Stimulated activated memory B cell treated with anti-CD40 and anti-IgM and Interleukin-4, amounts not matched to agents 10 μg/mL and 1 μg/mL and 100 μg/mL, for 72 hours (primary cell): ENCODE measurements around the gene NF1.
"Not testable (repeated sequence)": the region's sequence is repeated elsewhere in the genome, so short reads cannot be mapped to it uniquely, and the experiment has no call there.

Experiments used
- ATAC-seq: fragments of 150-1000 bp; cut with Tn5 transposase; 2 replicates; pipeline ENCODE4 v1.10.0; 2021
- H3K27ac Mint-ChIP-seq: one replicate; pipeline ENCODE4 v1.8.0; 2022; ENCODE audit warnings: mild to moderate bottlenecking, mixed read lengths
- H3K27me3 Mint-ChIP-seq: one replicate; pipeline ENCODE4 v1.8.0; 2022; ENCODE audit warnings: mixed read lengths
- H3K36me3 Mint-ChIP-seq: one replicate; pipeline ENCODE4 v1.8.0; 2022; ENCODE audit warnings: mixed read lengths
- H3K4me1 Mint-ChIP-seq: one replicate; pipeline ENCODE4 v1.8.0; 2022; ENCODE audit warnings: mixed read lengths
- H3K4me3 Mint-ChIP-seq: one replicate; pipeline ENCODE4 v1.8.0; 2022; ENCODE audit warnings: mild to moderate bottlenecking, moderate library complexity, mixed read lengths
- H3K9me3 Mint-ChIP-seq: one replicate; pipeline ENCODE4 v1.8.0; 2022; ENCODE audit warnings: mixed read lengths

The NF1 gene

DNA sequence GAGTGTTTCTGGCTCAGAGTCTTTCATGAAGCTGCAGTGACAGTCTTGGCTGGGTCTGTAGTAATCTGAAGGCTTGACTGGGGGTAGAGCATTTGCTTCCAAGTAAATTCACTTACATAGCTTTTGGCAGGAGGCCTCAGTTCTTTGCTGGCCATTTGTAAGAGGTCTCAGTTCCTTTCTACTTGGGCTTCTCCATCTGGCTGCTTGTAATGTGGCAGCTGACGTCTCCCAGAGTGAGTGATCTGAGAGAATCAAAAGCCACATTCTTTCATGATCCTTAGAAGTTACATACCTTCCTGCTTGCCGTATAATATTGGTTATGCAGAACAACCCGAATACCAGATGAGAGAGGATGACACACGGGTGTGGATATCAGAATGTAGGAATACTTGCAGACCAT lies 39.8 kb downstream of the NF1 start:
- Mint-ChIP-seq H3K9me3 (no peaks in the 10 kb centered on the region), H3K36me3 (peaks cover 39% of the 10 kb centered on the region), H3K27me3 (no peaks in the 10 kb centered on the region), H3K27ac (no peak overlapping the region), H3K4me3 (no peak overlapping the region), H3K4me1 (peaks cover 14% of the 10 kb centered on the region)
- no peak for ATAC-seq

DNA sequence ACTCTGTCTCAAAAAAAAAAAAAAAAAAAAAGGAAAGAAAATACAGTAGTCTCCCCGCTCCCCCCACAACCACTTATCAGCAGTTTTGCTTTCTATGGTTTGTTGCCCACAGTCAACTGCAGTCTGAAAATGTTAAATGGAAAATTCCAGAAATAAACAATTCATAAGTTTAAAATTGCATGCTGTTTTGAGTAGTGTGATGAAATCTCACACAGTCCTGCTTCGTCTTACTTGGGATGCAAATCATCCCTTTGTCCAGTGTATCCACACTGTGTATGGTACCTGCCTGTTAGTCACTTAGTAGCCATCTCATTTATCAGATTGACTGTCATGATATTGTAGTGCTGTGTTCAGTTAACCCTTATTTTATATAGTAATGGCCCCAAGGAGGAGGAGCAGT lies 41.5 kb downstream of the NF1 start:
- H3K9me3 Mint-ChIP-seq: no peaks in the 10 kb centered on the region
- peaks cover 6% of the 10 kb centered on the region for H3K4me1 Mint-ChIP-seq
- ATAC-seq: no peak
- peaks cover 32% of the 10 kb centered on the region for H3K36me3 Mint-ChIP-seq
- H3K27me3 Mint-ChIP-seq: no peaks in the 10 kb centered on the region
- no peak overlapping the region for H3K4me3 Mint-ChIP-seq
- no peak overlapping the region for H3K27ac Mint-ChIP-seq

DNA sequence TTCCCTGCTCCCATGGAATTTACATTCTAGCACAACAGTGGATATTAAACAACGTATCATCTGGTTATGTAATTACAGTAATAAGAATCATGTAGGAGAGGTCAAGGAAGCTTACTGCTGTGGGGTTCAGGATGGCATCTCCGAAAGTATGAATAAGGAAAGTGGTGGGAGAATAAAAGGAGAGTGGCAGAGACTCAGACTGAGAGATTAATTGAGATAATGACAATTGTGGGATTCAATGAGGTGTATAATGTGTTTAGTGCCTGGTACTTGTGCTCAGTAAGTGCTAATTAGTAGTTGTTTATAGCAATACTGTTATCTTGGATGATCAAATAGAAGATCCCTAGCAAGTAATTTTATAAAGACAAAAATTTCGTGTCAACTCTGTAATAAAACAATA lies 45.3 kb downstream of the NF1 start:
- no peak overlapping the region for H3K27ac Mint-ChIP-seq

DNA sequence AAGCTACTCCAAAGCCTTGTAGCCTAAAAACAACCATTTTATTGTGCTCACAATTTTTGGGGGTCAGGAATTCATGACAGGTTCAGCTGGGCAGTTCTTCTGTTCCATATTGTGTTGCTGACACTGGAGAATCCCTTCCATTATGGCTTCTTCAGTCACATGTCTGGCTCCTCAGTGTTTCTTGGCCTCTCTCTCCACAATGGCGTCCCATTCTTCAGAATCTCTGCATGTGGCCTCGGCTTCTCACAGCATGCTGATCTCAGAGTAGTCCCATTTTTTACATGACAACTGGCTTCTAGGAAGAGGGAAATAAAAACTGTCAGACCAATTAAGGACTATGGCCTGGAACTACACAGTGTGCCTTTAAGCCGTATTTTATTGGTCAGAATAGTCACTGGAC lies 49.7 kb downstream of the NF1 start:
- ATAC-seq: no peak

More for the DNA sequence above, 45.3 kb downstream of the NF1 start:
- Mint-ChIP-seq H3K4me3 (no peak overlapping the region), H3K27me3 (no peaks in the 10 kb centered on the region), H3K36me3 (peaks cover 29% of the 10 kb centered on the region), H3K9me3 (no peaks in the 10 kb centered on the region), H3K4me1 (peaks cover 6% of the 10 kb centered on the region)
- ATAC-seq: no peak

DNA sequence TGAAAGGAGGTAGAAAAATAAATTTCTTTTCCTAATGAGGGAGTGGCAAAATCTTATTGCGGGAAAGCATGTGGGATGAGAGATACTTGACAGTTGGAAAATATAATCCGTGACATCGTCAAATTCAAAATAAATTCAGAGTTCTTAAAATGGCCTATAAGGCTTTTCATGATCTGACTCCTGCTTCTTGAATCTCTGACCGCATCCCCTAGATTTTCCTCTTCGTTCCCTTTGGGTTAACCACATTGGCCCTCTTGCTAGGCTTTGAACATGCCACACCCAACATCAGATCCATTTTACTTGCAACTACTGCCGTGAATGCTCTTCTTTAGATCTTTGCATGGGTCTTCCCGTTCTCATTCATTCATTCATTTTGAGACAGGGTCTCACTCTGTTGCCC lies 50.1 kb downstream of the NF1 start:
- H3K4me3 Mint-ChIP-seq: no peak overlapping the region
- H3K9me3 Mint-ChIP-seq: no peaks in the 10 kb centered on the region
- no peaks in the 10 kb centered on the region for H3K27me3 Mint-ChIP-seq
- H3K27ac Mint-ChIP-seq: no peak overlapping the region
- ATAC-seq: no peak
- no peaks in the 10 kb centered on the region for H3K36me3 Mint-ChIP-seq
- H3K4me1 Mint-ChIP-seq: no peaks in the 10 kb centered on the region

More for the DNA sequence above, 49.7 kb downstream of the NF1 start:
- no peaks in the 10 kb centered on the region for H3K27me3 Mint-ChIP-seq
- no peaks in the 10 kb centered on the region for H3K36me3 Mint-ChIP-seq
- H3K9me3 Mint-ChIP-seq: no peaks in the 10 kb centered on the region
- H3K27ac Mint-ChIP-seq: no peak overlapping the region
- H3K4me3 Mint-ChIP-seq: no peak overlapping the region
- no peaks in the 10 kb centered on the region for H3K4me1 Mint-ChIP-seq

DNA sequence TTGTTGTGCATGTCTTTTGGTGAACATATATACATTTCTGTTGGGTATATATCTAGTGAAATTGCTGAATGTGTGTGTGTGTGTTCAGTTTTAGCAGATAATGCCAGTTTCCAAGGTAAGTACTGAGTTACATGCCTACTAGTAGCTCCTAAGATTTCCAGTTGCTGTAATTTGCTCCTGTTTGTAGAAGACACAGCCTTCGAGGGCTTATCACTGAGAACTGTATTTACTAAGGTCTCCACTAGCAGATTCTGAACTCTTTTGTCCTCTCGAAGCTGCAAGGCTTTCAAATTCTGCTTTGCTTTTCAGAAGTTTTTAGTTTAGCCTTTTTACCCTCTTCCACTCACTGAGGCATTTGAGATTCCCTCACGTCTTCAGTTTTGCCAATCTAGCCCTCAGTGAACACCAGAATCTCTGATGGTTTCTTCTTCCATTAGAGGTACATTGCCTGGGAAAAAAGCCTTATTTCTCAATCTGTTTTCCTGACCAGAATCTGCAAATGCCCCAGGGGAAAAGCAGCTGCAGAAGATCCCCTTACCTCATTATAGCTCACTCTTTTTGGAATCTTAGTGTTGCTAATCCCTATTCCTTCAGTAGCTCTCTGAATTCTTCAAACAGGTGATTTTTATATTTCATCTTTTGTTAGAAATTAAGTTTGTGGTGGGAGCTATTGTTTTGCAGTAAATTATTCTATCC lies 52.9 kb downstream of the NF1 start:
- Mint-ChIP-seq H3K36me3 (peaks cover 6% of the 10 kb centered on the region), H3K9me3 (peaks cover 4% of the 10 kb centered on the region)
- ATAC-seq: no peak

DNA sequence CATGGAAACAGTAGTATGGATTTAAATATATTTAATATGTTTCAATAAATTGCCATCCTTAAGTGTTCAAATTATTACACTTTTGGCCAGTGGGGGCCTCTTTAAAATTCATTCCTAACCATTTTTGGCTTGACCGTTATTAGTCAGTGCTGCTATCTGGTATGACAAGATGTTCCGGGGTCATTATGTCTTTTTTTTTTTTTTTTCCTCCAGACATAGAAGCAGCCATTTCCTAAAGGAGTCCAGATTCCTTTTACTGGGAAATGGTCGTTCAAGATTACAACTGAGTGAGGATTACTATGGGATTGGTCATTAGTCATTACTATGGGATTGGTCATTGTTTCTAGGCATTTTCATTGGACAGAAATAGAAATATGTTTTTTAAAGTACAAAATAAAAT lies 53.4 kb downstream of the NF1 start:
- H3K4me3 Mint-ChIP-seq: no peak overlapping the region
- H3K9me3 Mint-ChIP-seq: peaks cover 7% of the 10 kb centered on the region
- no peak for ATAC-seq
- peaks cover 9% of the 10 kb centered on the region for H3K36me3 Mint-ChIP-seq
- no peak overlapping the region for H3K27ac Mint-ChIP-seq
- no peaks in the 10 kb centered on the region for H3K4me1 Mint-ChIP-seq
- no peaks in the 10 kb centered on the region for H3K27me3 Mint-ChIP-seq

More for the DNA sequence above, 52.9 kb downstream of the NF1 start:
- no peaks in the 10 kb centered on the region for H3K4me1 Mint-ChIP-seq
- H3K4me3 Mint-ChIP-seq: no peak overlapping the region
- no peak overlapping the region for H3K27ac Mint-ChIP-seq
- no peaks in the 10 kb centered on the region for H3K27me3 Mint-ChIP-seq

DNA sequence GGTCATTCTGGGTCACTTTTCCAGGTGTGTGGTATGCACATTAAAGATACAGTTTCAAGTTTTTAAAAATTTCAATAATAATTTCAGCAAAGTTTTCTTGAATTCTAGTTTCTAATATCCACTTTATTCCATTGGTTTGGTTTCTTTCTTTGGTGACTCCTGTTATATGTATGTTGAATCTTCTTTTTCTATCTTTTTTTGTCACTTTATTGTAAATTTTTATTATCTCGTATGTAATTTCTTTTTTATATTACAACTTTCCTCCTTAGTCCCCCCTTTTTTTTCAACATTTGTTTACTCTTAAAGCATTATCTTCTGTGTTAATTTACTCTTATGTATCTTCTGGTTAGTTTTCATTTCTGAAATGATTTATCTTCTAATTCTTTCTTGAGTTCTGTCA lies 57.5 kb downstream of the NF1 start:
- Mint-ChIP-seq H3K27ac (no peak overlapping the region), H3K4me1 (no peaks in the 10 kb centered on the region), H3K27me3 (no peaks in the 10 kb centered on the region), H3K36me3 (peaks cover 28% of the 10 kb centered on the region), H3K4me3 (no peak overlapping the region), H3K9me3 (peaks cover 7% of the 10 kb centered on the region)
- ATAC-seq: no peak

DNA sequence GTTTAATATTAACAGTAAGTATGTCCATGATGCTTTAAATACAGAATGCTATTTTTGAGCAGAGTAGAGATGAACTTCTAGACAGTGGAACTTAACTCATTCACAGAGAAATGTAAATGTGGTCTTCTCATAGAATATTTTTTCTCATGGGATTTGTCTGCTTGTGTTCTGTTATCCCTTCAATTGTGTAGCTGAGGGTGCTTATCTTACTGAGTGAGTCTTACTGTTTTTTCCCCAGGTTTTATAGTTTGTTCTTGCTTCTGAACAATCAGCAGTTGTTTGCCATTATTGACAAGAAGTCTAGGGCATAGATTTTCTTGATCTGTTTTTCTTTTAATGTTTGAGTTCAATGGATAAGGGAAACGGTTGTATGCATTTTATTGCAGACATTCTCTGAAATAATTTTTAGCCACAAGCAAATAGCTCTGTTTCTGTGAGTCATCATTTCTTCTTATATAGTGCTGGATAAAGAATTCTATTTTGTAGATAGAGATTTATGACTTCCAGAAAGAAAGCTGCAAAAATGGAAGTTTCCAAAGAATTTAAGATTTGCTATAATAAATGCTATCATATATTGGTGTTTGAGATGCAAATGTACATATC lies 60.5 kb downstream of the NF1 start:
- no peak for ATAC-seq
- H3K9me3 Mint-ChIP-seq: peaks cover 7% of the 10 kb centered on the region
- no peak overlapping the region for H3K27ac Mint-ChIP-seq
- H3K27me3 Mint-ChIP-seq: no peaks in the 10 kb centered on the region
- H3K4me1 Mint-ChIP-seq: no peaks in the 10 kb centered on the region
- no peak overlapping the region for H3K4me3 Mint-ChIP-seq
- H3K36me3 Mint-ChIP-seq: peaks cover 47% of the 10 kb centered on the region

DNA sequence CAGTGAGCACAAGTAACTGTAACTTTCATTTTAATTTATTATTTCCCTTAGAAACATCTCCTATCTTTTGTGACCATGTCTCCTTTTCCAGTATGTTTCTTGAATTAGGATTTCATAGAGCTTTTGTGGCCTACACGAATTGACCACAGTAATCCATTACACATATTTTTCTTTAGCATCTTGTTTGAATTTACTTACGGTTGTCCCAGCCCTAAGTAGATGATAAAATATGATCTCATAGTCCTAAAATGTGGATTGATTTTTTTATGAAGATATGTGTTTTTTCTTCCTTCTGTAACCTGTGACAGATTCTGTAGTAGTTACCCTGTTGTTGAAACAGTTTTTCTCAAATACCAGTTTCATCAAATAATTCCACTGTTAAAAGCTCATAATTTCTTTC lies 61.5 kb downstream of the NF1 start:
- Mint-ChIP-seq H3K36me3 (peaks cover 50% of the 10 kb centered on the region), H3K27ac (no peak overlapping the region), H3K4me3 (no peak overlapping the region), H3K9me3 (peaks cover 7% of the 10 kb centered on the region), H3K27me3 (no peaks in the 10 kb centered on the region), H3K4me1 (no peaks in the 10 kb centered on the region)
- ATAC-seq: no peak

DNA sequence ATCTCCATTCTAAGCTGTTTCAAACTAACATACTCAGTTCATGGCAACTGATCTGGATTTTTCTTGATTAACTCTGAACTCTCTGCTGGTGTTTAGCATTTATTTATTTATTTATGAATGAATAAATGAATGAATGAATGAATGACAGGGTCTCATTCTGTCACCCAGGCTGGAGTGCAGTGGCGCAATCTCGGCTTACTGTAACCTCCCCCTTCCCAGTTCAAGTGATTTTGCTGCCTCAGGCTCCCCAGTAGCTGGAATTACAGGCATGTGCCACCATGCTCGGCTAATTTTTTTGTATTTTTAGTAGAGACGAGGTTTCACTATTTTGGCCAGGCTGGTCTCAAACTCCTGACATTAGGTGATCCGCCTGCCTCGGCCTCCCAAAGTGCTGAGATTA lies 62.1 kb downstream of the NF1 start:
- ATAC-seq, H3K9me3 Mint-ChIP-seq, H3K27me3 Mint-ChIP-seq, H3K4me3 Mint-ChIP-seq, H3K27ac Mint-ChIP-seq, H3K4me1 Mint-ChIP-seq: not testable (repeated sequence)
- peaks cover 50% of the 10 kb centered on the region for H3K36me3 Mint-ChIP-seq

DNA sequence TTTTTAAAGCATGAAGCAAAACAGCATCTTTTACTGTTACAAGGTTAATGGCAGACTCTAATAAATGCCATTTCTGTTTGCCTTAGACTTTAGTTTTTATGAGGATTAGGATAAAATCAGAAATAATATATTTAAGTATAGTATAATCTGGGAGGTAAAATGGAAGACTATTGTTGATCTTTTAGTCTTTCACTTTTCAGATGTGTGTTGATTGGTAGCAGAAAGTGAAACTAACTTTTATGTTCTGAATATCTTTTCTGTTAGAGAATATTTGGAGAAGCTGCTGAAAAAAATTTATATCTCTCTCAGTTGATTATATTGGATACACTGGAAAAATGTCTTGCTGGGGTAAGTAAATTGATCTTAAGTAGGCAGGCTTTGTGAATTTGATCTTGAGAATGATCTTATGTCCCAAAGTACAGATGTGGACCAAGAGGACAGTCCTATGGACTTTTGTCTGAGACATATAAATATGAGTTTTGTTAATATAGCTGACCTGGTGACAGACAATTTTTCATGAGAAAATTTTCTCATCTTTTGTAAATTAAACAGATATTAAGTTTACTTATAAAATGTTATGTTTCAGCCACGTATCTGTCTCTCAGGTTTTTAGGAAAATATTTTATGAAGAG lies 64.1 kb downstream of the NF1 start:
- H3K36me3 Mint-ChIP-seq: peaks cover 47% of the 10 kb centered on the region
- no peak overlapping the region for H3K4me3 Mint-ChIP-seq
- no peaks in the 10 kb centered on the region for H3K27me3 Mint-ChIP-seq
- ATAC-seq: no peak
- H3K27ac Mint-ChIP-seq: no peak overlapping the region
- no peaks in the 10 kb centered on the region for H3K4me1 Mint-ChIP-seq
- H3K9me3 Mint-ChIP-seq: no peaks in the 10 kb centered on the region

DNA sequence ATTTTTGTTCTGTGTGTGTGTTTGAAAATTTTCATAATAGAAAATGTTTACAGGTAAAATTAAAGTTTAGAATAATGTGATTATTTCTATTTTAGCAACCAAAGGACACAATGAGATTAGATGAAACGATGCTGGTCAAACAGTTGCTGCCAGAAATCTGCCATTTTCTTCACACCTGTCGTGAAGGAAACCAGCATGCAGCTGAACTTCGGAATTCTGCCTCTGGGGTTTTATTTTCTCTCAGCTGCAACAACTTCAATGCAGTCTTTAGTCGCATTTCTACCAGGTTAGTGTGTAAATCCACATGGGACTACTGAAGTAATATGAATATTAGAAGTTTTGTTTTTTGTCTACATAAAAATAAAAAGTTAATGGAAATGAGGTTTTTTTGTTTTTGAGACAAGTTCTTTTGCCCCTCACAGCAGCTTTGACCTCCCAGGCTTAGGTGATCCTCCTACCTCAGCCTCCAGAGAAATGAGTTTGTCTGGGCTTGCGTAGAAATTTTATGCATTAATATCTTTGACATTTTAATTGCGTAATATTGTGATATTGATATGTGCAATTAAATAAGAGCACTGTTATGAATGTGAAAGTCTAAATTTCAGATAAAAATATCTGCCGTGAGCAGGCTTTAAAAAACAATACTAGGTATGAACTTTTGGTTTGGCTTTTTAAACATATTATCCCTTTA lies 68.5 kb downstream of the NF1 start:
- Mint-ChIP-seq H3K27ac (no peak overlapping the region), H3K4me1 (no peaks in the 10 kb centered on the region), H3K27me3 (no peaks in the 10 kb centered on the region), H3K36me3 (peaks cover 18% of the 10 kb centered on the region), H3K9me3 (no peaks in the 10 kb centered on the region), H3K4me3 (no peak overlapping the region)
- no peak for ATAC-seq

DNA sequence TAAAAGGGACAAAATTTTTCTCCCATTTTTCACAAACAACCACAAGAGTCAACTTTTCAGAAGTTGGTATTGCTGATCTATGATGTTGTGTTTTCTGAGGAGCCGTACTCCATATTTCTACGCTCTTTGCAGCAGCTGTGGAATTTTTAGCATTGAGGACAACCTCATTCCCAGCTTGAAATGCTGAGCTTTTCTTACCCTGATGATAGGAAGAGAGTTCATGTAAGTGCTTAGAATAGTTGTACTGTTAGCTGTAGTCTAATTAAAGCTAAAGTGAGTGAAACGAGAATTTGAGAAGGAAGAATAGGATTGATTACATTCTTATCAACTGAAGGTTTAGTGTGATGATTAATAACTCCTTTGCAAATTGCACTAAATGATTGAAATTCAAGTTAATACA lies 72.3 kb downstream of the NF1 start:
- Mint-ChIP-seq H3K9me3 (no peaks in the 10 kb centered on the region), H3K4me1 (no peaks in the 10 kb centered on the region), H3K27me3 (no peaks in the 10 kb centered on the region), H3K36me3 (peaks cover 12% of the 10 kb centered on the region), H3K27ac (no peak overlapping the region), H3K4me3 (no peak overlapping the region)
- no peak for ATAC-seq

DNA sequence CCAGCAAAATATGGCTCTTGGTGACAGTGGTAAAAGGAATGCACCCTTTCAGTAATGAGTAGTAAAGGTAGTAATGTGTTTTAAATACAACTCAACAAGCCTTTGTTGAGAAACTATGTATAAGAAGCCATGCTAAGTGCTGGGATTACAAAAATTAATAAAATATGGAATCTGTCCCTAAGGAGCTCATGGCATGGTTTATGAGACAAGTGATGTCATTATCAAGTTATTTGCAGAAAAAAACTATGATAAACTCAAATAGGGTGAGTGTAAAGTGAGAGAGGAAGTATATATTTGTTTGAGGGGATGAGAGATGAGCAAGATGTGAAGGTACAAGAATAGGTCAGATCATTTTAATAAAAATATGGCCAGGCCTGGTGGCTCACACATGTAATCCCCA lies 76.9 kb downstream of the NF1 start:
- H3K9me3 Mint-ChIP-seq: no peaks in the 10 kb centered on the region
- no peak overlapping the region for H3K27ac Mint-ChIP-seq
- H3K27me3 Mint-ChIP-seq: no peaks in the 10 kb centered on the region
- H3K4me1 Mint-ChIP-seq: no peaks in the 10 kb centered on the region
- H3K36me3 Mint-ChIP-seq: peaks cover 6% of the 10 kb centered on the region
- ATAC-seq: no peak
- no peak overlapping the region for H3K4me3 Mint-ChIP-seq

DNA sequence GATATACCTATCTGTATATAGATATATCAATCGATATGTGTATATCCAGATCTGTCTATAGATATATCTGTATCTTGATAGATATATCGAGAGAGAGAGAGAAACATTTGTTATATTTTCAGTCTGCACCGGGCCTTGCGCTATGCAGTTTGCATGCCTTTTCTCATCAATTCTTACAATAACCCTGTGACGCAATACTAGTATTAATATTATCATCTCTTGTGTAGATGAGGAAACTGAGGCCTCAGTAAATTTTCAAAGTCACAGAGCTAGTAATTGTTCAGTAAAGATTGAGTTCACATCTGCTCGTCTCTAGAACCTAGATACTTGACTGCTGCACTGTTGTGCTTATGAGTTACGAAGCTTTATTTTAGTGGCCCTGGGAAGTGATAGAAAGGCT lies 77.6 kb downstream of the NF1 start:
- Mint-ChIP-seq H3K36me3 (peaks cover 12% of the 10 kb centered on the region), H3K27ac (no peak overlapping the region), H3K27me3 (no peaks in the 10 kb centered on the region), H3K4me1 (no peaks in the 10 kb centered on the region), H3K9me3 (no peaks in the 10 kb centered on the region), H3K4me3 (no peak overlapping the region)
- ATAC-seq: no peak
